Astrocyte of the cerebellum (primary cell): ENCODE measurements around the gene ZNF429.
"Not testable (repeated sequence)": the region's sequence is repeated elsewhere in the genome, so short reads cannot be mapped to it uniquely, and the experiment has no call there.

ENCODE experiments used
- DNase-seq: peaks from one replicate; pipeline ENCODE4 v3.0.0-alpha.2; 2011; ENCODE audit warnings: low read depth
- H3K4me3 ChIP-seq: 2 replicates; pipeline ENCODE4 v1.5.1; 2011; ENCODE audit warnings: mild to moderate bottlenecking, low read depth, low read length, moderate library complexity
- in situ Hi-C: cut with HindIII; loops from 2 replicates; pipeline ENCODE4 v1.10.0; 2017; ENCODE audit warnings: low sequenced_read_pairs
- TF ChIP-seq, protein P1 (sequence below): IDR thresholded peaks from 2 replicates; pipeline ENCODE4 v1.5.1; 2012; ENCODE audit warnings: low read length, low read depth, moderate library complexity, mild to moderate bottlenecking; ENCODE audit errors: missing control alignments

The ZNF429 gene

DNA sequence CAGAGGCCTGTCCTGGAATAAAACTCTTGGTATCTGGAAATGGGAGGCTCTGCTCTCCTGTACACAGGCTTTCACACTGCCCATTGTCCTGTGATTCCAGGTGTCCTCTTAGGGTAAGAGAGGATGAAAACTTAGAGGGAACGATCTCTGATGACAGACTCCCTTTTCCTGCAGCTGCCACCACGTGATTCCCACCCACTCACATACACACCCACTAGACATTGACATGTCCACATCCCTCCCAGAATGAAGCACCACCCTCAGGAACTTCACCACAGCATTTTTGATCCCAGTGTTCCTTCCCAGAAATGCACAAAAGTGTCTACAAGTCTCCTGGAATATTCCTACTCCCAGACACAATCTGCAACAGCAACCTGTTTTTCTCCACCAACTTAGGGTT is 8.2 kb downstream of the ZNF429 start:
- H3K4me3 ChIP-seq: no peak overlapping the region
- in situ Hi-C loops: no loop called here
- DNase-seq: no peak
- TF ChIP-seq, protein P1, sequence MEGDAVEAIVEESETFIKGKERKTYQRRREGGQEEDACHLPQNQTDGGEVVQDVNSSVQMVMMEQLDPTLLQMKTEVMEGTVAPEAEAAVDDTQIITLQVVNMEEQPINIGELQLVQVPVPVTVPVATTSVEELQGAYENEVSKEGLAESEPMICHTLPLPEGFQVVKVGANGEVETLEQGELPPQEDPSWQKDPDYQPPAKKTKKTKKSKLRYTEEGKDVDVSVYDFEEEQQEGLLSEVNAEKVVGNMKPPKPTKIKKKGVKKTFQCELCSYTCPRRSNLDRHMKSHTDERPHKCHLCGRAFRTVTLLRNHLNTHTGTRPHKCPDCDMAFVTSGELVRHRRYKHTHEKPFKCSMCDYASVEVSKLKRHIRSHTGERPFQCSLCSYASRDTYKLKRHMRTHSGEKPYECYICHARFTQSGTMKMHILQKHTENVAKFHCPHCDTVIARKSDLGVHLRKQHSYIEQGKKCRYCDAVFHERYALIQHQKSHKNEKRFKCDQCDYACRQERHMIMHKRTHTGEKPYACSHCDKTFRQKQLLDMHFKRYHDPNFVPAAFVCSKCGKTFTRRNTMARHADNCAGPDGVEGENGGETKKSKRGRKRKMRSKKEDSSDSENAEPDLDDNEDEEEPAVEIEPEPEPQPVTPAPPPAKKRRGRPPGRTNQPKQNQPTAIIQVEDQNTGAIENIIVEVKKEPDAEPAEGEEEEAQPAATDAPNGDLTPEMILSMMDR: no peak

DNA sequence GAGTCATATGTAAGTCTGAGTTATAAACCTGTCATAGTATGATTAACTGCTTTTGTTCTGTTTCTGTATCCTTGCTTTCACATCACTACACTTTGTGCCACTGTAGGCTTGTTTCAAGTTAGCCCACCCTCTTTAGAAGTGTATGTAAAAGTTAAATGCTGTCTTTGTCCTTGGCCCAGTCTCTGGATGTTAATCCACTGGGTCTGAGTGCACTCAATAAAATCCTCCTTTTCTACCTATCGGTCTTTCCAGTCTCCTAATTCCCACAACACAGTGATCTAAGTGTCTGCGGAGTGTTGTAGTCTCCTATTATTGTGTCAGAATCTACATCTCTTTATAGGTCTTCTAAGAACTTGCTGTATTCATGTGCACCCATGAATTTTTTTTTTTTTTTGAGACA is 14.1 kb downstream of the ZNF429 start:
- in situ Hi-C loops: no loop called here
- no peak for DNase-seq
- no peak overlapping the region for H3K4me3 ChIP-seq
- TF ChIP-seq, protein P1: no peak

DNA sequence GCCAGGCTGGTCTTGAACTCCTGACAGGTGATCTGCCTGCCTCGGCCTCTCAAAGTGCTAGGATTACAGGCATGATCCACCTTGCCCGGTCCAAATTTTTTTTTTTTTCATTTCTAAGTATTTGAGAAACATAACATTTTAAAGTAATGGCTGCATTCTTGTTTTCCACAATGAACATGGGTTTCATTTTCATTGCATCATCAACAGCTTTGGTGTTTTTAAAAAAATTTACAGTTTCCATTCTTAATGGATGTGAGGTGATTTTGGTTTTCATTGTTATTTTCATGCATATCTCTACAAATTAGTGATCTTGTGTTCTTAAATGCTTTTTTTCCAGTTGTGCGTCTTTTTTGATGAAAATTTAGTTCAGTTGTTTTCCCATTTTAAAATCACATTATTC is 27.5 kb downstream of the ZNF429 start:
- no peak overlapping the region for H3K4me3 ChIP-seq
- in situ Hi-C loops: no loop called here
- no peak for DNase-seq
- TF ChIP-seq, protein P1: no peak

DNA sequence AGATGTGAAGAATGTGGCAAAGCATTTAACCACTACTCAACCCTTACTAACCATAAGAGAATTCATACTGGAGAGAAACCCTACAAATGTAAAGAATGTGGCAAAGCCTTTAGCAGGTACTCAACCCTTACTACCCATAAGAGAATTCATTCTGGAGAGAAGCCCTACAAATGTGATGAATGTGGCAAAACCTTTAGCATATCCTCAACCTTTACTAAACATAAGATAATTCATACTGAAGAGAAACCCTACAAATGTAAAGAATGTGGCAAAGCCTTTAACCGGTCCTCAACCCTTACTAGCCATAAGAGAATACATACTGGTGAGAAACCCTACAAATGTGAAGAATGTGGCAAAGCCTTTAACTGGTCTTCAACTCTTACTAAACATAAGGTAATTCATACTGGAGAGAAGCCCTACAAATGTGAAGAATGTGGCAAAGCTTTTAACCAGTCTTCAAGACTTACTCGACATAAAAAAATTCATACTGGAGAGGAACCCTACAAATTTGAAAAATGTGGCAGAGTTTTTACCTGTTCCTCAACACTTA is 31.4 kb downstream of the ZNF429 start:
- DNase-seq, H3K4me3 ChIP-seq, in situ Hi-C loops: not testable (repeated sequence)

DNA sequence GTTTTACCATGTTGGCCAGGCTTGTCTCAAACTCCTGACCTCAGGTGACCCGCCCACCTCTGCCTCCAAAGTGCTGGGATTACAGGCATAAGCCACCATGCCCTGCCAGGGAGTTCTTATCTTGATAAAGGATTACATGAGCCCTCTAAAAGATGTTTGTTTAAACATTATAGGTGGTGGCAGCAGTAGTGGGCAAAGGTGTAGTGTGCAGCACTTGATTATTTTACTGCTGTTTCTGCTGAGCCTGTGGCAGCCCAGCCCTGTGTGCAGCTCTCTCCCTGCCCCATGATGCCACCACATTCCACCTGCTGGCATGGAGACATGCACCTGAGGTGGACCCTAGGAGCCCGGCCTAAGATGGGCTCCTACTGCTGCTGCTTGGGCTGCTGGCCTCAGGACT is 54.0 kb downstream of the ZNF429 start:
- in situ Hi-C loops: no loop called here
- no peak overlapping the region for H3K4me3 ChIP-seq
- TF ChIP-seq, protein P1: no peak
- no peak for DNase-seq

DNA sequence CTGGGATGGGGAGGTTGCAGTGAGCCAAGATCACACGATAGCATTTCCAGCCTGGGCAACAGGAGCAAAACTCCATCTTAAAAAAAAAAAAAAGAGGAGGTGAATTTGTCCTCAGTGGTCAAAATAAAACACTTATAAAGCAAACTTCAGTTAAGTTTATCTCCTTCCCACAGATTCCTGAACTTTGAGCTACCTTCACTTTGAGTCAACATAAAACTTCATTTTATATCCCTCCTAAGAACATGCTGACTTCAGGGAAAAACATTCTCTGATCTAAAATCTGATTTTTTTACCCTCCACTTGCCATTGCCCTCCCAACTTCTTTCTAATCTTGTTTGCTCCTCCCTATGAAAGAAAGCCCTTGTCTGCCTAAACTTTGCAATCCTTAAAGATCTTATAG is 59.0 kb downstream of the ZNF429 start:
- H3K4me3 ChIP-seq: no peak overlapping the region
- TF ChIP-seq, protein P1: no peak
- in situ Hi-C loops: no loop called here
- DNase-seq: no peak

DNA sequence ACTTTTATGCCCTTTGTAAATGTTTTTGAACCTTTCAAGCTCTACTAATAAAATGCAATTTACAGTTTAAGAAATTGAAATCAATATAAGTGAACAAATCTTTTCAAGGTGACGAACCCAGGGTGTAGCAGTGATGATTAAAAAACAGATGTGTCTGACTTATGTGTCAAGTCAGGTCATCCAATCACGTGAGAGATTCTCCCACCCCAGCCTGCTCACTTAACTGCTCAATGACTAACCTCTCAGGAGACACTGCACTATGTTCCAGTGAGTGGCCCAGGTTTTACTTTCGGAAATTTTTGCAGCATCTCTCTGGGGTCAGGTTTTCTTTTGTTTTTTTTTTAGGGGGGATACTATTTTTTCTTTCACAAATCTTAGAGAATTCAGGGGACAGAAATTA is 60.7 kb downstream of the ZNF429 start:
- DNase-seq: no peak
- no peak overlapping the region for H3K4me3 ChIP-seq
- TF ChIP-seq, protein P1: no peak
- in situ Hi-C loops: no loop called here

DNA sequence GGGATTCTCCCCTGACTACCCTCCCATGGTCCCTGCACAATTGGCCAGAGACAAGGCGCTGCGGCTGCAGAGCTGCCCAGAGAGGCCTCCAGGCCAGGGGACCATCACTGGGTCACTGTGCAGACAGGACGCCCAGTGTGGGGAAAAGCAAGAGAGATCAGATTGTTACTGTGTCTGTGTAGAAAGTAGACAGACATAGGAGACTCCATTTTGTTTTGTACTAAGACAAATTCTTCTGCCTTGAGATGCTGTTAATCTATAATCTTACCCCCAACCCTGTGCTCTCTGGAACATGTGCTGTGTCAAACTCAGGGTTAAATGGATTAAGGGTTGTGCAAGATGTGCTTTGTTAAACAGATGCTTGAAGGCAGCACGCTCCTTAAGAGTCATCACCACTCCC is 62.4 kb downstream of the ZNF429 start:
- in situ Hi-C loops, DNase-seq, H3K4me3 ChIP-seq: not testable (repeated sequence)
